RKO (cell line): ENCODE results near the gene NUBP2.
"Not testable (repeated sequence)": the region's sequence is repeated elsewhere in the genome, so short reads cannot be mapped to it uniquely, and the experiment has no call there.

ENCODE experiments used
- DNase-seq: peaks from one replicate; pipeline ENCODE4 v3.0.0-alpha.2; 2016; ENCODE audit warnings: low spot score

The NUBP2 gene

GRCh38 chr16:1786242-1787055, 3.7 kb downstream of the NUBP2 start:
- no peak for DNase-seq

GRCh38 chr16:1787056-1787321, 4.2 kb downstream of the NUBP2 start:
- DNase-seq: no peak

GRCh38 chr16:1787322-1788094, 4.7 kb downstream of the NUBP2 start:
- DNase-seq: no peak

- DNase-seq: no peak
Observed at GRCh38 chr16:1788095-1788707, 5.4 kb downstream of the NUBP2 start.

GRCh38 chr16:1788708-1789100, 5.9 kb downstream of the NUBP2 start:
- DNase-seq: no peak

- DNase-seq: no peak
Observed at GRCh38 chr16:1789643-1790045, 6.9 kb downstream of the NUBP2 start.

GRCh38 chr16:1790261-1790610, 7.5 kb downstream of the NUBP2 start:
- no peak for DNase-seq

GRCh38 chr16:1790611-1791255, 8.0 kb downstream of the NUBP2 start:
- DNase-seq: no peak

- DNase-seq: no peak
Observed at GRCh38 chr16:1791256-1791942, 8.6 kb downstream of the NUBP2 start.

- no peak for DNase-seq
Observed at GRCh38 chr16:1791943-1792812, 9.4 kb downstream of the NUBP2 start.

- no peak for DNase-seq
Observed at GRCh38 chr16:1792836-1793577, 10.2 kb downstream of the NUBP2 start.

- no peak for DNase-seq
Observed at GRCh38 chr16:1793578-1794220, 10.9 kb downstream of the NUBP2 start, which contains the start of gene IGFALS. TSS of gene IGFALS (minus strand) at chr16:1793705. CDS start at chr16:1793652, 53 bp downstream.

- no peak for DNase-seq
Observed at GRCh38 chr16:1794221-1794871, 11.6 kb downstream of the NUBP2 start.

- no peak for DNase-seq
Observed at GRCh38 chr16:1794908-1795666, 12.3 kb downstream of the NUBP2 start.

- DNase-seq: not testable (repeated sequence)
Observed at GRCh38 chr16:1799263-1799662, 16.5 kb downstream of the NUBP2 start.

- no peak for DNase-seq
Observed at GRCh38 chr16:1800701-1801100, 17.9 kb downstream of the NUBP2 start.

GRCh38 chr16:1807626-1808025, 24.9 kb downstream of the NUBP2 start:
- DNase-seq: no peak

- no peak for DNase-seq
Observed at GRCh38 chr16:1808691-1809090, 25.9 kb downstream of the NUBP2 start.
